Activated CD4-positive, alpha-beta T cell treated with anti-CD3 and anti-CD28 coated beads, Interleukin-2, Interleukin-4, amounts not matched to agents 100 ng/mL and 50 ng/mL, durations not matched to agents 16 hours and 8 hours (primary cell): ENCODE data around the gene RBM4.

Experiments used
- DNase-seq: peaks from one replicate; pipeline ENCODE4 v3.0.0-alpha.2; 2020; ENCODE audit warnings: low spot score

The RBM4 gene

GRCh38 chr11:66689661-66690590 is 51.4 kb downstream of the RBM4 start:
- no peak for DNase-seq

- DNase-seq: no peak
These were observed 52.9 kb downstream of the RBM4 start for GRCh38 chr11:66691311-66691980.

- no peak for DNase-seq
These were observed 53.9 kb downstream of the RBM4 start for GRCh38 chr11:66692446-66692845.

GRCh38 chr11:66692871-66693331 is 54.4 kb downstream of the RBM4 start:
- DNase-seq: no peak

- no peak for DNase-seq
These were observed 55.0 kb downstream of the RBM4 start for GRCh38 chr11:66693356-66694055.

- no peak for DNase-seq
These were observed 55.5 kb downstream of the RBM4 start for GRCh38 chr11:66694056-66694410.

- peak; percentile 83 for DNase-seq
These were observed 56.3 kb downstream of the RBM4 start for GRCh38 chr11:66694732-66695207.
